Epithelial cell of esophagus (primary cell): Measurements from ENCODE around the gene ASB1.

Experiments used
- DNase-seq: peaks from one replicate; pipeline ENCODE4 v3.0.0; 2010; ENCODE audit warnings: low read depth
- H3K4me3 ChIP-seq: 2 replicates; pipeline ENCODE4 v1.5.1; 2011; ENCODE audit warnings: mild to moderate bottlenecking, low read length, control low read depth
- CTCF ChIP-seq: IDR thresholded peaks from 2 replicates; pipeline ENCODE4 v1.5.1; 2011; ENCODE audit warnings: low read depth, mild to moderate bottlenecking, low read length, control low read depth, inconsistent platforms; ENCODE audit not compliant: insufficient read depth; ENCODE audit errors: missing control alignments

The ASB1 gene

DNA sequence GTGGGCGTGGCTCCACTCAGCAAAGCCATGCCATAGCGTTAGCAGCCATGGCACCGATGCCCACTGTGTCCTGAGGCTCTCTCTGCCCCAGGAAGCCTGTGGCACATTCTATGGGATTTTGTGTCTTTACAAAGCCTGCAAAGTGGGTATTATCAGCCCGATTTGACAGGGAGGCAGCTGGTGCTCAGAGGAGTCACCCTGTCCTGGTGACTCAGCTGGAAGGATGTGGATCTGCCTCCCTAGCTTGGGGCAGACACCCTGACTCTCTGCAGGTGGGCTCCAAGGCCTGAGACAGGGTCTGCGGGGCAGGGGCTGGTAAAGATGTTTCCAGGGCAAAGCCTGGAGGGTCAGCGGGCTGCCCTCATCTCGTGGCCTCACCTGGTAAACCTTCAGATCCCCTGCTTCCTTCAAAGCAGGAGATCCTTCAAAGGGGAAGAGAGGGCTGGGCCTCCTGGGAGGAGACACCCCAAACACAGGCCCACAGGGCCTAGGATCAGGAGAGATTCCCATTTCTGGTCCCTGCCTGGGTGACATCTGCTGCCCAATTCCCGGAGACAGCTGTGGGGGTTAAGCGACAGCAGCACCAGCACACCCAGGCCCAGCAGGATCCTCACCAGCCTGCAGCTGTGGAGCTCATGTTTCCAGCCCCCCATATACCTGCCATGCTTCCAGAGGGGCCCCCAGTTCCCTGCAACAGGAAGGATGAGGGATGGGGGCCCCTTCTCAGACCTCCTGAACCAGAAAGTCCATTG, 3.0 kb upstream of the ASB1 start:
- no peak for TF ChIP-seq CTCF
- peak; percentile 46 for DNase-seq
- H3K4me3 ChIP-seq: no peak overlapping the region

DNA sequence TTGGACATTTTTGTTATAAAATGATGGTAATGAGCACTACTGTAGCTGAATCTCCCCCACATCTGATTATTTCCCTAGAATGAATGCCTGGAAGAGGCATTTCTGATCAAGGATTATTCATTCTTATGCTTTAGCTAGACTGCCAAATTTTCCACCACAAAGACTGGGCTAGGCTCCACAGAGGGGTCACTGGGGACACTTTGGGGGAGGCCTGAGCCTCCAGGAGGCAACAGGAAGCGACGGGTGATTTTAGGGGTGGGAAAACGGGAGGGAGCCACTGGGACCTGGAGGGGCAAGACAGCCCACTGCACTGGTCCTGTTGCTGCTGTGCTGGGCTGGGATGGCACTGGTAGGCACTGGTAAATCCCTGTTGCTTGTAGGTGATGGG, 2.4 kb upstream of the ASB1 start:
- DNase-seq: no peak
- TF ChIP-seq CTCF: no peak
- H3K4me3 ChIP-seq: no peak overlapping the region

DNA sequence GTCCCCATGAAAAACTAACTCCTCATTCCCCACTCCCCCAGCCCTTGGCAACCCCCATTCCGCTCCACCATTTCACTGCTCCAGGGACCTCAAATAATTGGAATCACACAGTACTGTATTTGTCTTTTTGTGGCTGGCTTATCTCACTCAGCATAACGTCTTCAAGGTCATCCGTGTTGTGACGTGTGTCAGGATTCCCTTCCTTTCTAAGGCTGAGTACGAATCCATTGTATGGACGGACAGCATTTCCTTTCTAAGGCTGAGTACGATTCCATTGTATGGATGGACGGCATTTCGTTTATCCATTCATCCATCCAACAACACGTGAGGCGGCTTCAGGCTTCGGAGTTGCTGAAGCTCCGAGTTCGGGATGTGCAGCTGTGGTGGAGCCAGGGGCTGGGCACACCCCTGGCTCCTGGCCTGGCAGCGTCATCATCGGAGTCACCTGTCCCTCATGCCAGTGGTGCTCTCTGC, 1.2 kb upstream of the ASB1 start:
- no peak for DNase-seq
- TF ChIP-seq CTCF: no peak
- H3K4me3 ChIP-seq: no peak overlapping the region

GRCh38 chr2:238425979-238426567, 654 bp upstream of the ASB1 start:
- peak; percentile 34 for DNase-seq
- peak overlapping the region; percentile 86 for H3K4me3 ChIP-seq
- TF ChIP-seq CTCF: no peak

GRCh38 chr2:238427435-238428162, 872 bp downstream of the ASB1 start:
- TF ChIP-seq CTCF: no peak
- DNase-seq: peak; percentile 20
- H3K4me3 ChIP-seq: peak overlapping the region; percentile 86

DNA sequence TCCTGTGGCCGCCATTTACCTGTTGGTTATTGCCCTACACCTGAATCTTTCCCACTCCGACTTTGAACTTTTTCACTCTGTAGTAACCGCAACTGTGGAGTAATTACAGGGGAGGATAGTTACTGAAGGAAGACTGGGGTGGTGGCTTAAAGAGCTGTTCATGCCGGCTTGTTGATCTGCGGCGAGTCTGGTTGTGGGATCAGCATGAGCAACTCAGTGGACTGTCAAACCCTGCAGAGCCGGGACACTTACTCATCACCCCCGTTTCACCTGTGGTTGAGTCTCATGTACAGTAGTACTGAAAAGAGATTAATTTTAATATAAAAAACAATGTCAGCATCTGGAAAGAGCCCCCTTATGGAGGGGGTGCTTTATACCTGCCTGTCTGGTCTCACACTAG, 2.1 kb downstream of the ASB1 start:
- H3K4me3 ChIP-seq: no peak overlapping the region
- no peak for TF ChIP-seq CTCF
- peak; percentile 35 for DNase-seq
